KOPT-K1 (cell line): ENCODE results near the gene ADRM1.

ENCODE experiments used
- H3K27ac ChIP-seq: fragments of 200-600 bp; sonication (generic); 2 replicates; pipeline ENCODE4 v1.5.1; 2016; ENCODE audit warnings: antibody characterized with exemption, mild to moderate bottlenecking, low read depth, low read length; ENCODE audit not compliant: poor library complexity, severe bottlenecking
- H3K36me3 ChIP-seq: fragments of 200-600 bp; sonication (generic); 2 replicates; pipeline ENCODE4 v1.5.1; 2017; ENCODE audit warnings: antibody characterized with exemption, mild to moderate bottlenecking, low read length, moderate library complexity; ENCODE audit not compliant: insufficient read depth
- H3K9me3 ChIP-seq: fragments of 200-600 bp; sonication (generic); 2 replicates; pipeline ENCODE4 v1.5.1; 2017; ENCODE audit warnings: antibody characterized with exemption, low read length, mild to moderate bottlenecking; ENCODE audit not compliant: insufficient read depth, poor library complexity, severe bottlenecking

The ADRM1 gene

GRCh38 chr20:62352402-62353288 is 49.8 kb downstream of the ADRM1 start:
- Histone ChIP-seq H3K27ac (no peak overlapping the region), H3K9me3 (peaks cover 7% of the 10 kb centered on the region), H3K36me3 (no peaks in the 10 kb centered on the region)

GRCh38 chr20:62353289-62354030 is 50.7 kb downstream of the ADRM1 start:
- Histone ChIP-seq H3K9me3 (peaks cover 7% of the 10 kb centered on the region), H3K36me3 (no peaks in the 10 kb centered on the region), H3K27ac (no peak overlapping the region)

DNA sequence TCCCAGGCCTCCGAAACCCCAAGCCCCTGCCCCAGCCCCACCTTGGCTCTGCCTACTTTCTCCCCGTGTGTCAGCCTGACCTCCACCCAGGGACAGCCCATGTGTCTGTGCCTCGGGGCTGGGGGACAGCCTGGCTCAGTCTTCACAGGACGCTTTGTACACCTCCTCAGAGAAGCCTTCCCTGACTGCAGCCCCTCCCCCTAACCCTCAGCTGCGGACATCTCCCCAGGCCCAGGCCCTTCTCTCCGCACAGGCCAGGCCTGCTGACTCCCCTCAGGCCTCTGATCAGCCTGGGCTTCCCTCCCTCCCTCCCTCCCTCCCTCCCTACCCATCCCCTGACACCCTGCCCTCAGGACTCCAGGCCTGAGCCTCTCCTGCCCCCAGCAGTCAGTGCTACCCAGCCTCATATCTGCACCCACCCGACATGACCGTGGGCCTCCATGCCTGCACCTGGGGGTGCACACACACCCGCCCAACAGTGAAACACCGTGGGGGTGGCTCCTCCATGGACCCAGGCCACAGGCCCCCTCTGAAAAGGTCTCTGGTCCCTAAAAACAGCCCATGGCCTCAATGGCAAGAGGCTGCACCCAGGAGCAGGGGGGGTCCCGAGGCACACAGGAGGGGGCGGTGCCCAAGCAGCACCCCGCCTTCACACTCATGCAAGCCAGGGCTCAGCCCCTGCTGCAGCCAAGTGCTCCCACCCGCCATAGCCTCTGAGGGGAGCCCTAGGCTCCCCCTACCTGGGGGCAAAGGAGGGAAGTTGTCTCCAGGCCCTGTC is 51.4 kb downstream of the ADRM1 start:
- no peaks in the 10 kb centered on the region for H3K9me3 ChIP-seq
- no peaks in the 10 kb centered on the region for H3K36me3 ChIP-seq
- H3K27ac ChIP-seq: no peak overlapping the region

GRCh38 chr20:62354811-62355341 is 52.1 kb downstream of the ADRM1 start:
- no peak overlapping the region for H3K27ac ChIP-seq
- no peaks in the 10 kb centered on the region for H3K9me3 ChIP-seq
- H3K36me3 ChIP-seq: no peaks in the 10 kb centered on the region

DNA sequence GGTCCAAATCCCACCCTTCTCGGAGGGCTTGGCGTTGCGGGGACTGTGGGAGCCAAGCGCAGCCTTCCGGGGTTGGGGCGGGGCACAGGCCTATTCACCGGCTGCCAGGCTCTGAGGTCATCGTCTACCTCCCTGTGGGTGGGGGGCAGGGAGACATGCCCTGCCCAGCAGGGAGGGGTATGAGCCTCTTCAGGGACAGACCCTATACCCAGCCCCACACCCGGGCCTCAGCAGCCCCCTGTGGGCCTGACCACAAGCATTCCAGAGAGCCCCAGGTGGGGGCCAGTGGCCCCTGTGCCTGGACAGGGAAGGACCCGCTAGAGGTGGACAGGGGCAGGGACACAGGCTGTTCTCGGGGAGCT is 52.7 kb downstream of the ADRM1 start:
- no peaks in the 10 kb centered on the region for H3K9me3 ChIP-seq
- no peaks in the 10 kb centered on the region for H3K36me3 ChIP-seq
- no peak overlapping the region for H3K27ac ChIP-seq

DNA sequence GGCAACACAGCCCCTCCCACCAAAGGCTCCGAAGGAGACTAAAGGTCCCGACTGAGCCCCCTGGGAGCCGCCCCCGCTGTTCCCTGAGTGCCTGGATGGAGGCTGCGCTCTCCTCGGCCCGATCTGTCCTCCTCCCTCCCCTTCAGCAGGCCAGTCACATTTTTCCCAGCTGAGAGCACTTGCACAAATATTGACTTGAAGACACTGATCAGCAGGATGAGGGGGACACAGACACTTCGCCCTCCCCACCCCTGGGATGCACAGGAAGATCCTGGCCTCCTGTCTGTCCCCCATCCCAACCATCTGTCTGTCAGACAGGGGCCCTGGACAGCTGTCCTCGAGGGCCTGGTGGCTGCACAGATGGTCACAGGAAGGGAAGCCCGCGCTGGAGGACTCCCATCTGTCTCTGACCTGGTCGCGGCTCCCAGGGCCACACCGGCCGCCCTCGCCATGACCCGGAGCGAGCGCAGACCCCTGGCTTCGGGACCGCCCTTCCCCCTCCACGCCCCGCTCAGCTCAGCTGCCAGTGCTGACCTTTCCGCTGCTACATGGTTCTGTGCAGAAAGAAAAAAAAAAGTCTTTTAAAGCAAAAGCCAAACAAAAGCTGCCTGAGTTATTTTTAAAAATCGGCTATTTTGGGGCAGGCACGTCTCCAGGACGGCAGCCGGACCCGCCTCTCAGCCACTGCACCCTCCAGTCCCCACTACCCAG is 53.2 kb downstream of the ADRM1 start:
- Histone ChIP-seq H3K27ac (no peak overlapping the region), H3K9me3 (no peaks in the 10 kb centered on the region), H3K36me3 (no peaks in the 10 kb centered on the region)

GRCh38 chr20:62356589-62357186 is 53.9 kb downstream of the ADRM1 start:
- Histone ChIP-seq H3K9me3 (no peaks in the 10 kb centered on the region), H3K36me3 (no peaks in the 10 kb centered on the region), H3K27ac (no peak overlapping the region)

DNA sequence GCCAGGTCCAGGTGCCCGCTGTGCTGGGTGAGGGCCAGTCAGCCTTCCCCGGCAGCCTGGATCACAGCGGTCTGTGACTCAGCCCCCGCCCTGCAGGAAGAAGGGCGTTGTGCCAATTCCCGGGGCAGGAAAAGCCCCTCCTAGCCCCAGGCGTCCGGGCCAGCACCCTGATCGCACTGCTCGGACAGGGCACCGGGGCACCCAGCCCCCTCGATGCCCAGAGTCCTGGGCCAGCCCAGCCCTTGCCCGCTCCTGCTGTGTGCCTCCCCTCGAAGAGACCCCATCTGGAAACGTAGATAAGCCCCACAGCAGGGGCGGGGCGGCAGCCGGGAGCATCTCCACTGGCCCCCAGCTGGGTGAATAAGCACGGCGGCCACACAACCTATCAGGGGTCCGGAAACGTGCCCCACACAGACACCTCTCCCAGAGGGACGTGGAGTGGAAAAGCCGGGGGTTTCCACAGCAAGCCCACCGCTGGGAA is 54.4 kb downstream of the ADRM1 start:
- H3K36me3 ChIP-seq: no peaks in the 10 kb centered on the region
- no peak overlapping the region for H3K27ac ChIP-seq
- H3K9me3 ChIP-seq: no peaks in the 10 kb centered on the region

DNA sequence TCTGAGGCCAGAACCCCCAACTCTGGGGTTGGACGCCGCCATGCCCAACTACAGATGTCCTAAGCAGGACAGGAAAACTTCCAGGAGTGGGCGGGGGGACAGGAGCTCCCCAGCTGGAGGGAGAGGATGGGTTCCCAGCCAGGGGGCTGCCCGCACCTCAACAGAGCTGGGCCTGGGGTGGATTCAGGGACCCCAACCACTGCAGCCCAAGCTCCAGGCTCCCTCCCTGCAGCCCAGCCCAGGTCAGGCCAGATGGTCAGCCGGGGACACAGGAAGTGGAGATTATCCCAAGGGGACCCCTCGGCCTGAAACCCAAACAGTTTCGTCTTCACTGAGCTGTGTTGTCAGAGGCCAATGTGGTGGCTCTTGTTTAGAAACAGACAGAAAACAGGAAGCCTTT is 54.9 kb downstream of the ADRM1 start:
- no peak overlapping the region for H3K27ac ChIP-seq
- H3K9me3 ChIP-seq: no peaks in the 10 kb centered on the region
- H3K36me3 ChIP-seq: no peaks in the 10 kb centered on the region
